ENCODE measurements around the gene KSR1.

KSR1 gene

GRCh38 chr17:27512511-27513346, 56.5 kb downstream of the KSR1 start:
- in situ Hi-C loops (cut with MboI; ENCODE audit: low sequenced_read_pairs) = no loop called here

- in situ Hi-C loops (cut with MboI; ENCODE audit: low sequenced_read_pairs) = no loop called here
These were observed 57.6 kb downstream of the KSR1 start for GRCh38 chr17:27513849-27514248.

DNA sequence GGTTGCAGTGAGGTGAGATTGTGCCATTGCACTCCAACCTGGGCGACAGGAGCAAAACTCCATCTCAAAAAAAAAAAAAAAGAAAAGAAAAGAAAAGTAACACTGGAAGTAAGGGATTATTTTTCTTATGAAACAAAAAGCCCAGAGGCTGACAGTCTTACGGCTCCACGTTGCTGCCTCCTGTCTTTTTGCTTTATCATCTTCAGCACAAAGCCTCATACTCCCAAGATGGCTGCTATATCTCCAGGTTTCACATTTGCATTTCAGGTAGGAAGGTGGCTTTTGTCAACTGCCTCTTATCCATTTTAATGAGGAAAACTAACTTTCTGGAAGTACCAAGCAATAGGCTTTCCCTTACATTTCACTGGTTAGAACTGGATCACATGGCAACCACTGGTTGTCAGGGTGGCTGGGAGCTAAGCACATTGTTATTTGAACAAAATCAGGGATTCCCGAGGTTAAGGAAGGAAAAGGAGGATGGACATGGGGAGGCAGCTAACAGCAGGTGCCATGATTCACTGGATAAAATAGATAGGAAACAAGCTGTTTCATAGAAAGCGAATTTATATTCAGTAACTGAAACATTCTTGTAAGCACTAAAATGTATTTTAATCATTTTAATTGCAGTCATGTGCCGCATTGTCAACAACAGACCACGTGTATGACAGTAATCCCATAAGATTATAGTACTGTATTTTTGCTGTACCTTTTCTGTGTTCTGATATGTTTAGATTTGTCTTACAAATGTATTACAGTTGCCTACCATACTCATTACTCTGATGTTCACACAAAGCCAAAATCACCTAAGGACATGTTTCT, 58.6 kb downstream of the KSR1 start:
- in situ Hi-C loops (cut with MboI; ENCODE audit: low sequenced_read_pairs) = no loop called here

- in situ Hi-C loops (cut with MboI; ENCODE audit: low sequenced_read_pairs) = no loop called here
These were observed 61.8 kb downstream of the KSR1 start for GRCh38 chr17:27518048-27518447.

GRCh38 chr17:27518545-27519521, 62.6 kb downstream of the KSR1 start:
- in situ Hi-C loops (cut with MboI; ENCODE audit: low sequenced_read_pairs) = no loop called here

DNA sequence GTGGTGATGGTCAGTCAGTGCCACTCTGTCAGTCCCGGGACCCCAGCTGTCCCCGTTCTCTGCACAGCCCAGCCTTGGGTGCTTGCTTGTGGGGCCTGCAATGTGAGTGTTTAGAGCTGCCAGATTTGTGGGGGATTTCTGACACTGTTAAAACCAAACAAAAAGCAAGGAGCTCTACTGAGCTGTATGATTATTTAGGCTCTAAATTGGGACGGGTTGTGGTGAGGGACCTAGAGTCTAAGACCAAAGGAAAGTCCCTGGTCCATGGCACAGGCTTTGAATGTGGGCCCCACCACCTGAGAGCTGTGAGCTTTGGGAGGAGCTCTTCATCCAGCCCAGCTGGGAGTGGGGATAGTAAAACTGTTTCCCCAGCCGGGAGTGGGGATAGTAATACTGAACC, 63.3 kb downstream of the KSR1 start:
- in situ Hi-C loops (cut with MboI; ENCODE audit: low sequenced_read_pairs) = no loop called here

GRCh38 chr17:27520491-27521185, 64.4 kb downstream of the KSR1 start:
- in situ Hi-C loops (cut with MboI; ENCODE audit: low sequenced_read_pairs) = no loop called here

DNA sequence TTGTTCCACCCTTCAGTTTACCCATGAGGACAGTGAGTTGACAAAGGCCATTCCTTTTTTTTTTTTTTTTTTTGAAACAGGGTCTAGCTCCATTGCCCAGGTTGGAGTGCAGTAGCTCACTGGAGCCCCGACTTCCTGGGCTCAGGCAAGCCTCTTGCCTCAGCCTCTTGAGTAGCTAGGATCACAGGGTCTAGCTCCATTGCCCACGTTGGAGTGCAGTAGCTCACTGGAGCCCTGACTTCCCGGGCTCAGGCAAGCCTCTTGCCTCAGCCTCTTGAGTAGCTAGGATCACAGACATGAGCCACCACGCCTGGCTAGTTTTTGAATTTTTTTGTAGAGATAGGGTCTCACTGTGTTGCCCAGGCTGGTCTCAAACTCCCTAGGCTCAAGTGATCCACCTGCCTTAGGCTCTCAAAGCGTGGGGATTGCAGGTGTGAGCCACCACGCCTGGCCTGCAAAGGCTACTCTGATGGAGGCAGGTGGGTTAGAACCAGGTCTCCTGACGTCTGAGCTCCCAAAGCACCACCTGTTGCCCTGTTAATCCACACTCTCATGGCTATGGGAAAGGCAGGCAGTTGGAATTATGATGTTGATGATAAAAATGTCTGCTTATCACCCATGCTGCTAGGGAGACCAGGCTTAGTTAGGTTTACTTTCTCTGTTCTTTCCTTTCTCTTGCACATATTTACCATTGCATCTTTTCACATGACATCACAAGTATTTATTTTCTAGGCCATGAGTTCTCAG, 65.2 kb downstream of the KSR1 start:
- in situ Hi-C loops (cut with MboI; ENCODE audit: low sequenced_read_pairs) = no loop called here

- in situ Hi-C loops (cut with MboI; ENCODE audit: low sequenced_read_pairs) = no loop called here
These were observed 65.9 kb downstream of the KSR1 start for GRCh38 chr17:27522028-27522635.

- in situ Hi-C loops (cut with MboI; ENCODE audit: low sequenced_read_pairs) = no loop called here
These were observed 67.5 kb downstream of the KSR1 start for GRCh38 chr17:27523712-27524111.

GRCh38 chr17:27524594-27524993, 68.3 kb downstream of the KSR1 start:
- in situ Hi-C loops (cut with MboI; ENCODE audit: low sequenced_read_pairs) = no loop called here

DNA sequence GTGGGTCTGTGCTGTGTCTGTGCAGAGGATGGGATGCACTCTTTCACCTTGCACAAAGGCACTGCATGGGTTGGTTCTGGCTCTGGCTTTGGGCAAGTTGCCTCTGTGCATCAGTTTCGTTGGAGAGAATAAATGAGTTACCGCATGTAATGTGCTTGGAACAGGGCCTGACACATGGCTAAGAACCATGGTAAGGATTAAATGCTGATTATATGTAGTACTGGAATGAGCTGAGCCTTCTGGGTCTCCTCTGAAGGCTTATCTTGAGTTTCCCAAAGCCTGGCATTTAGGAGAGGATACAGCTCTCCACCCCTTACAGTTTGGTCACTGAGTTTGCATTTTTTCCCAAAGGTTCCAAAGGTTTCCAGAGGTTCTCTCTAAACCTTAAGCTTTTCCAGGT, 69.1 kb downstream of the KSR1 start:
- in situ Hi-C loops (cut with MboI; ENCODE audit: low sequenced_read_pairs) = no loop called here

DNA sequence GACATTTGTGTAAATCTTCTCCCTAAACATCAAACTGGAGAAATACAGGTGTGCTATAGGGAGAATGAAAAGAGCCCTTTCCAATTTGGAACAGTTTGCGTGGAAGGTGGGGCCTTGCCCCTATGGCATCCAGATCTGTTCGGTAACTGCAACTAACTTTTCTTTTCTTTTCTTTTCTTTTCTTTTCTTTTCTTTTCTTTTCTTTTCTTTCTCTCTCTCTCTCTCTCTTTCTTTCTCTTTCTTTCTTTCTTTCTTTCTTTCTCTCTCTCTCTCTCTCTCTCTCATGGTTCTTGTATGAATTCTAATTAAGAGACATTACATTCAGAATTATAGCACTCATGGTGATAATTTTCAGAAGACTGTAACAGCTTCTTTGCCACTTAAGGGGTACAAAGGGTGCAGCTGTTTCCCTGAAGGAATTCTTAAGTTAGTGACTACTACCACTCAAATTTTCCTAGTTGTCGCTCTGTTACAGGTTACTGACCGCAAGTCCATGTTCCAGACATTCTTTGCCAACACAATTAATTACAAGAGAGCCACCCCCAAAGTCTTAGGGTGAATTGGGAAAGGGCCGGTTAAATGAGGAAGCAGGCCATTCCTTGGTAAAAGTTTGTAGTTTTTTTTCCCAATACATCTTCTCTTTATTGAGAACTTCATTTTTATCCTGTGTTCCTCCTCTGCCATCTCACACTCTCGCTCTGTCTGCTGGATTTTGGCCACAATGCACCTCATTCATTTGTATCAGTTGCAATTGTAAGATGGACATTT, 69.8 kb downstream of the KSR1 start:
- in situ Hi-C loops (cut with MboI; ENCODE audit: low sequenced_read_pairs) = no loop called here

DNA sequence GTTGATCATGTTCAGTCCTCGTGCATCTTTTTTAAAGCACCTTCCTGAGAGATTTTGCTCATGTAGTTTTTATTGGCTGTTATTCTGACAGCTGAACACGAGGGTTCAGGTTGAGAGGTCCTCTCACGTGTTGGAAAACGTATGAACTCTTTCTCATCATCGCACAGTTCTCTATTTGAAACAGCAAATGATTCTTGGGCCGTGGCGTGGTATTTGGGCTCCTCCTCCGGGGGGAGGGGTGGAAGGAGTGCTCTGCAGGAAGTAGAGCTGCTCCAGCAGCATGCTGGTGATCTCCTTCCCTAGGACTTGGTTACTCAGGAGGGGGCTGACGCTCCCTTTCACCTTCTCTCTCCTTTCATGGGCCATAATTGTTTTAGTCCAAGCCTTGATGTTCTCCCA, 70.4 kb downstream of the KSR1 start:
- in situ Hi-C loops (cut with MboI; ENCODE audit: low sequenced_read_pairs) = no loop called here

- in situ Hi-C loops (cut with MboI; ENCODE audit: low sequenced_read_pairs) = no loop called here
These were observed 73.1 kb downstream of the KSR1 start for GRCh38 chr17:27529230-27529796.

DNA sequence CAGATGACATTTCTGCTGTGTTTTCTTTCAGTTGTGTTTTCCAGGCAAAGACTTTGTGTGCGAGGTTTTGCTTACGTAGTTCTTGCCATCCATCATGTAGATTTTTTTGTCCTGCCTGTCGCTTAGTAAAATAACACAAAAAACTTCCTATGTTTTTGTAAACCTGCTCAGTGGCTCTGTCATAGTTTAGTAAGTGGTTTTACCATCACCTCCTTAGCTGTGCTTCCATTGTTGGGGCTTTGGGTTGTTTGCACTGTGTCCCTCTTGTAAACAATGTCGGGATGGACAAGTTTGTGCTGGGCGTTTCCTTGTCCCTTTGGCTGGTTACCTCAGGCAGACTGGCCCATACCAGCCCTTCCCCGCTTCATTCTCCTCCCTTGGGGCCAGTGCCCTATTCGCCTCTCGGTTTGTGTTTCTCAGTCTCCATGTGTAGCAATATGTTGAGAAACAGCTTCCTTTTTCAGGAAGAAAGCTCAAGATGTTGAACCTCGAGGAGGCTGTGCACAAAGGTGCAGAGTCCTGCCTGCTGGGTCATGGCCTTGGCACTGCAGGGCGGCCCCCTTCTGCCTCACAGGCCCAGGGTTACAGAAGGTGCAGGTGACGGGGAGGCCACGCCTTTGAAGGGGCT, 74.6 kb downstream of the KSR1 start:
- in situ Hi-C loops (cut with MboI; ENCODE audit: low sequenced_read_pairs) = no loop called here

DNA sequence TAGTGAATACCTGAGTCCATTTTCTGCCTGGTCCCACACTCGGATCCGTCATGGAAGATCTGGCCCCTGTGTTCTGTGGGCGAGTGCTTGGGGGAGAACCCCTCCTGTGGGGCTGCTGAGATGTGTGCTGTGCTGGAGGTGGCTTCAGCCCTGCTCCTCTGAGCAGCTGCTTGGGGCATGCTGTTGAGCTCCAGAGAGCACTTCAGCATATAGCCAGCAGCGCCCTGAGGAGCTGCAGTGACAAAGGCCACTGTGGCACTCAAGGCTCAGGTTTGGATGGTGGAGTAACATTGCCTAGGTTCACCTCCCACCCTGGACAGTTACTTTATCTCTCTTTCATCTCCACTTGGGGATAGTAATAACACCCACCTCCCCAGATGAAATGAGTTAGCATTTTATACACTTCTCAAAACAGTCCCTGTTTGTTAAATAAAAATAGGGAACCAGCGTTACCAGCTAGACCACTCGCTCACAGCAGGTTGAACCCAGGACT, 75.3 kb downstream of the KSR1 start:
- in situ Hi-C loops (cut with MboI; ENCODE audit: low sequenced_read_pairs) = no loop called here

Data from hTERT RPE-1 (cell line).